ENCODE results near the gene TMEM244. TPM values are rescaled to one million over a fixed set of nuclear protein-coding genes. Genes with fewer than 3 reads are reported as not detected.
"Not testable (repeated sequence)": the region's sequence is repeated elsewhere in the genome, so short reads cannot be mapped to it uniquely, and the experiment has no call there.

The TMEM244 gene
- total RNA-seq, 2 experiments from 2014 or later: not detected

DNA sequence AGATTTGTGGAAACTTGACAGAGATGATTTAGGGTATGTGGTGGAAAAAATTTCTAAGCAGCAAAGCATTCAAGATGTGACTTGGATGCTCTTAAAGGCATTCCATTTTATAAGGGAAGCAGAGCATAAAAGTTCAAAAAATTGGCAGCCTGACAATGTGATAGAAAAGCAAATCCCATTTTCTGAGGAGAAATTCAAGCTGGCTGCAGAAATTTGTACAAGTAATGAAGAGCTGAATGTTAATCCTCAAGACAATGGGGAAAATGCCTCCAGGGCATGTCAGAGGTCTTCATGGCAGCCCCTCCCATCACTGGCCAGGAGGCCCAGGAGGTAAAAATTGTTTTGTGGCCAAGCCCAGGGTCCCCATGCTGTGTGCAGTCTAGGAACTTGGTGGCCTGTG lies 58.2 kb downstream of the TMEM244 start:
- H3K4me3 Mint-ChIP-seq; DNase-seq; H3K27me3 Mint-ChIP-seq; H3K4me1 Mint-ChIP-seq; POLR2A ChIA-PET; H3K27ac Mint-ChIP-seq; ATAC-seq; CTCF ChIA-PET; intact Hi-C loops (cut with DNase I, micrococcal nuclease); H3K9me3 Mint-ChIP-seq (ENCODE audit: low read depth); H3K36me3 Mint-ChIP-seq (ENCODE audit: low read depth): not testable (repeated sequence)

DNA sequence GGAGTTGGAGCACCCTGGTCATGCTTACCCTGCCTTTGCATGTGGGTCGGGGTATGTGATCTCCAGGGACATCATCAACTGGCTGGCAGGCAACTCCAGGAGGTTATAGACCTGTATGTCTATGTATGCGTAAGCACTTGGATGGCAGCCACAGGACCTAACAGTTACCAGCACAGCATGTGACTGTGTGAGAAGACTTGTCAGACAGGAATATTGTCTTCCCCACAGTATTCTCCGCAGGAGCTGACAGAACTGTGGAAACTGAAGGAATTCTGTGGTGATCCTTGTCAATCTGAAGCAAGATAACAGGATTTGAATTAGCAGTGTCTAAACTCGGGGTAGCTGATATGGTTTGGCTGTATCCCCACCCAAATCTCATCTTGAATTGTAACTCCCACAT lies 59.2 kb downstream of the TMEM244 start:
- Mint-ChIP-seq H3K4me1 (no peaks in the 10 kb centered on the region), H3K4me3 (no peak overlapping the region), H3K36me3 (ENCODE audit: low read depth) (no peaks in the 10 kb centered on the region), H3K27me3 (no peaks in the 10 kb centered on the region), H3K27ac (no peak overlapping the region), H3K9me3 (ENCODE audit: low read depth) (no peaks in the 10 kb centered on the region)
- ATAC-seq: no peak
- DNase-seq: no peak
- ChIA-PET POLR2A (interaction anchor here (0.5 kb wide), 1 partner anchor 586 kb away, joined by 3 read pairs; no protein-coding TSS in a partner anchor), CTCF (interaction anchor here (0.6 kb wide), 1 partner anchor 35 kb away, joined by 3 read pairs; no protein-coding TSS in a partner anchor)
- intact Hi-C loops (cut with DNase I, micrococcal nuclease): no loop called here

DNA sequence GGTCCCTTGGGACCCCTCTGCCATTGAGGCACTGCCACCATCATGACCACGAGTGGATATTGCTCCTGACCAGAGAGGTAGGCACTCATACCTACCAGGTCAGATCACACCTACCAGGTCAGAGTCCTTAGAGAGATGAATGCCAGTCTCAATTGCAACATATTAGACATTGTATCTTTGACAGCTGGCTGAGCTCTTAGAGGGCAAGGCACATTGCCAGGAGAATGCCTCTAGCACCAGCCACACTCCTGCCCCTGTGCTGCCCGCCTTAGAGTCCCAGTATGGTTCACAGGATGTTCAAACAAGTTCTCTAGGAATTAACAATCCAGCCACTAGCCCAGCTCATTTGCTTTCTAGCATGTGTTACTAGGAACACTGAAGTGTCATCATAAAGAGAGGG lies 65.9 kb downstream of the TMEM244 start:
- DNase-seq (no peak), ATAC-seq (no peak)
- no peak overlapping the region for H3K4me3 Mint-ChIP-seq
- intact Hi-C loops (cut with DNase I, micrococcal nuclease): no loop called here
- POLR2A ChIA-PET: no interaction called here
- CTCF ChIA-PET: interaction anchor here (0.5 to 1.9 kb wide), 2 partner anchors 197 to 296 kb away, joined by 3 to 5 read pairs; no protein-coding TSS in a partner anchor
- H3K27me3 Mint-ChIP-seq: peaks cover 6% of the 10 kb centered on the region
- no peaks in the 10 kb centered on the region for H3K9me3 Mint-ChIP-seq (ENCODE audit: low read depth)
- no peaks in the 10 kb centered on the region for H3K36me3 Mint-ChIP-seq (ENCODE audit: low read depth)
- H3K27ac Mint-ChIP-seq: no peak overlapping the region
- peaks cover 5% of the 10 kb centered on the region for H3K4me1 Mint-ChIP-seq

DNA sequence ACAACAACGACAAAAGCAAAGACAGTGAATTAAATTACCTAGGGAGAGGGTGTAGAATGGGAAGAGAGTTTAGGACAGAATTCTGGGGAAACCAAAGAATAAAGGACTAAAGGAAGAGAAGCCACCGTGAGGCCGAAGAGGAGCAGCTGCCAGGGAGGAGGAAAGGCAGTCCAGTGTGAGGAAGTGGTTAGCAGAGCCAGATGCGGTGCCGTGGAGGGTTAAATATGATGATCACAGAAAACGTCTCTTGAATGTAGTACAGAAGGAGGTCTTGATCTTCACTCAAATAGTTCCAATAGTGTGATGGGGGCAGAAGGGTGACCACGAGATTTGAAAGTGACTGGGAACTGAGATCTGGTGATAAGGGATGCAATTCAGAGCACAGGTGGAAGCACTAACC lies 67.7 kb downstream of the TMEM244 start:
- DNase-seq (no peak), ATAC-seq (no peak)
- Mint-ChIP-seq H3K4me1 (peaks cover 5% of the 10 kb centered on the region), H3K27ac (no peak overlapping the region), H3K4me3 (no peak overlapping the region), H3K9me3 (ENCODE audit: low read depth) (no peaks in the 10 kb centered on the region), H3K27me3 (peaks cover 6% of the 10 kb centered on the region), H3K36me3 (ENCODE audit: low read depth) (no peaks in the 10 kb centered on the region)
- intact Hi-C loops (cut with DNase I, micrococcal nuclease): no loop called here
- CTCF ChIA-PET: no interaction called here
- POLR2A ChIA-PET: no interaction called here

DNA sequence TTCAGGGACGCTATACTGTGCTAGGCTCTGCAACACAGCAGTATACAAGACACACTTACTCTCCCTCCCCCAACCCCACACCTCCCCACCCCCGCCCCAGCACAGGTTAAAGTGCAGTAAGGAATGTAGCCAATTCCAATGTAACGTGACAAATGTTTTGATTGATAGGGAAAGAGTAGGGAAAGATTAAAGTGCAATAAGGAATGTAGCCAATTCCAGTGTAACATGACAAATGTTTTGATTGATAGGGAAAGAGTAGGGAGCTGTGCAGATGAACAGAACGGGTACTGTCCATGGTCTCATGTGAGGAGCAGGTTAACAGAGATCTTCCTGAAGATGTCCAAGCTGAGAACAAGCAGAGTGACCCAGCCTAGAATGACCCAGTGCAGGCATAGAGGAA lies 69.1 kb downstream of the TMEM244 start:
- Mint-ChIP-seq H3K4me1 (peaks cover 5% of the 10 kb centered on the region), H3K9me3 (ENCODE audit: low read depth) (no peaks in the 10 kb centered on the region), H3K4me3 (no peak overlapping the region), H3K27me3 (peaks cover 6% of the 10 kb centered on the region), H3K36me3 (ENCODE audit: low read depth) (no peaks in the 10 kb centered on the region), H3K27ac (no peak overlapping the region)
- ChIA-PET POLR2A (interaction anchor here (0.6 kb wide), 1 partner anchor 12 kb away, joined by 5 read pairs; no protein-coding TSS in a partner anchor), CTCF (interaction anchor here (1.3 kb wide), 1 partner anchor 194 kb away, joined by 3 read pairs; no protein-coding TSS in a partner anchor)
- ATAC-seq (no peak), DNase-seq (no peak)
- intact Hi-C loops (cut with DNase I, micrococcal nuclease): no loop called here

DNA sequence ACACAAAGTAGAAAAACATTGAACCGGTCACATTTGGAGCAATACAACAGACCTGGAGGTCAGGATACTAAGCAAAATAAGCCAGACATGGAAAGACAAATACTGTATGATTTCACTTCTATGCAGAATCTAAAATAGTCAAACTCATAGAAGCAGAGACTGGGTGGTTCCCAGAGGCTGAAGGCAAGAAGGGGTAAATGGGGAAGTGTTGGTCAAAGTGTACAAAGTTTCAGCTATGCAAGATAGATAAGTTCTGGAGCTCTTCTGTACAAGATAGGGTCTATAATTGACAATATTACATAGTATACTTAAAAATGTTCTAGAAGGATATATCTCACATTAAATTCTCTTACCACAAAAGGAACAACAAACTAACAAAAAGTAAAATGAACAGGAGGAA lies 70.3 kb downstream of the TMEM244 start:
- Mint-ChIP-seq H3K27ac (no peak overlapping the region), H3K4me1 (peaks cover 5% of the 10 kb centered on the region)

DNA sequence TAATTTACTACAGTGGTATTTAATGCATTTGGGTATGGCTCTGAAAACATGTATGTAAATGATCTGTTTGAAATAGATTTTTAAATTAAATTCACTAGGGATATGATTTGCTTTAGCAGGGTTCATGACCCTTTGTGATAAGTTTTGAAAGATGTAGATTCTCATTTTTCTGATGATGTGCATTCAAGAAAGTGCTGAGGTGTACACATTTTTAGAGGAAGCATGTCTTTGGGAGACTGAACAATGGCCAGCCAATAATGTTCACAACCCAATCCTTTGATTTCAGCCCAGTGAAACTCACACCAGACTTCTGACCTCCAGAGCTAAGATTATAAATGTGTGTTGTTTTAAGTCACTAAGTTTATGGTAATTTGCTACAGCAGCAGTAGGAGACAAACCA lies 71.1 kb downstream of the TMEM244 start:
- no peak for ATAC-seq
- DNase-seq: no peak
- H3K27me3 Mint-ChIP-seq: peaks cover 5% of the 10 kb centered on the region
- ChIA-PET POLR2A (no interaction called here), CTCF (no interaction called here)
- H3K4me3 Mint-ChIP-seq: no peak overlapping the region
- peaks cover 5% of the 10 kb centered on the region for H3K4me1 Mint-ChIP-seq
- no peaks in the 10 kb centered on the region for H3K9me3 Mint-ChIP-seq (ENCODE audit: low read depth)
- intact Hi-C loops (cut with DNase I, micrococcal nuclease): no loop called here
- H3K36me3 Mint-ChIP-seq (ENCODE audit: low read depth): no peaks in the 10 kb centered on the region
- H3K27ac Mint-ChIP-seq: no peak overlapping the region

More for the DNA sequence above, 70.3 kb downstream of the TMEM244 start:
- Mint-ChIP-seq H3K36me3 (ENCODE audit: low read depth) (no peaks in the 10 kb centered on the region), H3K4me3 (no peak overlapping the region), H3K9me3 (ENCODE audit: low read depth) (no peaks in the 10 kb centered on the region), H3K27me3 (peaks cover 6% of the 10 kb centered on the region)
- no peak for ATAC-seq
- ChIA-PET POLR2A (no interaction called here), CTCF (interaction anchor here (0.7 to 0.8 kb wide), 2 partner anchors 24 to 302 kb away, joined by 3 read pairs; no protein-coding TSS in a partner anchor)
- intact Hi-C loops (cut with DNase I, micrococcal nuclease): no loop called here
- DNase-seq: no peak

DNA sequence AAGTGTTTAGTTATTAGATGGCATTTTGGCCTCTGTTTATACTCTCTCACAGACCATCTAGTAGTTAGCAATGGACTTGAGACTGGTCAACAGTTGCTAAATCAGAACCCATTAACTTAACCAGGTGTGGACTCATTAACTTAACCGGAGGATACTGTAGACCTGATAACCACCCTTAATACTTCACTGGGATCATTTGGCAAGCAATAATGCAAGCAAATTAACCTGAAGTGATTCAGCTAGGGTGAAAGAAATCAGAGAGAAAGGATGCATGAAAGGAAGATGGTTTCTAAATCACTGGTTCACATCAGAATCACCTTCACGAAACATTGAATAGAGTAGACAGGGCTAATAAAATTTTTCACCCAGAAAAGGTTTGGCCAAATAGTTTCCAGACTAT lies 73.3 kb downstream of the TMEM244 start:
- no peaks in the 10 kb centered on the region for H3K36me3 Mint-ChIP-seq (ENCODE audit: low read depth)
- DNase-seq (no peak), ATAC-seq (no peak)
- H3K27ac Mint-ChIP-seq: no peak overlapping the region
- H3K4me1 Mint-ChIP-seq: no peaks in the 10 kb centered on the region
- ChIA-PET POLR2A (no interaction called here), CTCF (interaction anchor here (3.7 kb wide), 1 partner anchor 13 kb away, joined by 15 read pairs; no protein-coding TSS in a partner anchor)
- H3K4me3 Mint-ChIP-seq: no peak overlapping the region
- H3K27me3 Mint-ChIP-seq: no peaks in the 10 kb centered on the region
- intact Hi-C loops (cut with DNase I, micrococcal nuclease): no loop called here
- no peaks in the 10 kb centered on the region for H3K9me3 Mint-ChIP-seq (ENCODE audit: low read depth)

DNA sequence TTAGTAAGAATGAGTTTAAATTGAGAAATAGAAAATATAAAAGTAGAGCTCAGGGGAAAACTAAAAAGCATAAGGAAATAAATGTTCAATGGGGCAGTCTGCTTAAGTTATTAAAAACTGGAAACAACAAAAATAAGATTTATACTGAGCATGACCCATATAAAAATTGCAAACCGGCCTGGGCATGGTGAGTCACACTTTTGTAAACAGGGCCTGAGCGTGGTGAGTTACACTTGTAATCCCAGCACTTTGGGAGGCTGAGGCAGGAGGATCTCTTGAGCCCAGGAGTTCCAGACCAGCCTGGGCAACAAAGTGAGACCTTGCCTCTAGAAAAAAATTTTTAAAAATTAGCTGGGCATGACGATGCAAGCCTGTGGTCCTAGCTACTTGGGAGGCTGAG lies 74.6 kb downstream of the TMEM244 start:
- Mint-ChIP-seq H3K27ac (no peak overlapping the region), H3K36me3 (ENCODE audit: low read depth) (no peaks in the 10 kb centered on the region), H3K9me3 (ENCODE audit: low read depth) (no peaks in the 10 kb centered on the region), H3K4me3 (no peak overlapping the region), H3K4me1 (no peaks in the 10 kb centered on the region), H3K27me3 (no peaks in the 10 kb centered on the region)
- ChIA-PET CTCF (interaction anchor here (0.6 to 3.7 kb wide), 3 partner anchors 9 to 14 kb away, joined by 3 to 15 read pairs (median 3); no protein-coding TSS in a partner anchor), POLR2A (no interaction called here)
- DNase-seq (no peak), ATAC-seq (no peak)
- intact Hi-C loops (cut with DNase I, micrococcal nuclease): no loop called here

DNA sequence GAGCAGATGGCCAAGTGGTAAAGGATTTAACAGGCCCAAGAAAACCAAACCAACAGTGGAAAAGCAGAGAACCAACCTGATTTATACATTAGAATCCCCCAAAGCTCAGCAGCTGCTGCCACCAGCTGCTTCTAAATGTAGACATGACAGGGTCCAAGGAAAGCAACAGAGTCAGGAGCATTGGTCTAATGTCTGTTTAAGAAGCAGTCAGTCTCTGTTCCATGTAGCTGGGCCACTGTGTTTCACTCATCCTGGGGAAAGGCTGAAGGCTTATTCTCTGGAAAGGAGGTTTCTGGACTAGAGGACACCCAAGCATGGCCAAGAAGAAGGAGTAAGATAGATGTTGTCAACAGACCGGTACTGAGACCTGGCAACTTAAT lies 75.4 kb downstream of the TMEM244 start:
- ATAC-seq: no peak
- Mint-ChIP-seq H3K27ac (no peak overlapping the region), H3K4me3 (no peak overlapping the region), H3K9me3 (ENCODE audit: low read depth) (no peaks in the 10 kb centered on the region), H3K27me3 (no peaks in the 10 kb centered on the region), H3K4me1 (no peaks in the 10 kb centered on the region), H3K36me3 (ENCODE audit: low read depth) (no peaks in the 10 kb centered on the region)
- intact Hi-C loops (cut with DNase I, micrococcal nuclease): no loop called here
- ChIA-PET CTCF (interaction anchor here (1.4 to 3.7 kb wide), 2 partner anchors 11 to 19 kb away, joined by 4 to 15 read pairs; no protein-coding TSS in a partner anchor), POLR2A (no interaction called here)
- DNase-seq: no peak

DNA sequence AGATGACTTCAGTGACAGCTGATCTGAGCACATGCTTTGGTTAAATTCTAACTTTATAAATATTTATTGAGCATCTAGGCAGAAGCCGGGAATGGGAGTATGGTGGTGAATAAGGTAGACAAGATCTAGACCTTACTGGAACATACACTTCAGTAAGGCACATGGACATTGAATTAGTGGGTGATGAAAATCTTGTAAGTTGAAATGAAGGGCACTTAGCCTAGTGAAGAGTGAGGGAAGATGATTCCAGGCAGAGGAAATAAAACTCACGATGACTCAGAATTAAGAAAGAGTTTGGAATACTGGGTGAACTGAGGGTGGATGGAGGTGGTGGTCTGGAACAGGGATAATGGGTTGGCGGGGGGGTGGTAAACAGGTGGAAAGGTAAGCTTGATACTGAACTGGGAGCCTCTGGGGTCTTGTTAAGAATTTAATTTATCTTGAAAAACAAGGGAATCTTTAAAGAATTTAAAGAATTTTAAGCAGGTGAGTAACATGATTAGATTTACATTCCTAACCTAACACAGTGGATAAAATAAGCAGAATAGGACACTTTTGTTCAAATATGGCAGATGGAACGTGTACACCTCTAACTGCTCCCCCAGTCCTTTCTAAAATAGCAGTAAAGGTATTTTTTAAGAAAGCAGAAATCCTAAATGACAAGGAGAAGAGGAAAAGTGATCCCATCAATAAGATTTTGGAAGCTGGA lies 75.9 kb downstream of the TMEM244 start:
- DNase-seq: no peak
- no peaks in the 10 kb centered on the region for H3K36me3 Mint-ChIP-seq (ENCODE audit: low read depth)
- H3K27ac Mint-ChIP-seq: no peak overlapping the region
- POLR2A ChIA-PET: no interaction called here
- H3K4me3 Mint-ChIP-seq: no peak overlapping the region
- H3K27me3 Mint-ChIP-seq: no peaks in the 10 kb centered on the region
- no peaks in the 10 kb centered on the region for H3K9me3 Mint-ChIP-seq (ENCODE audit: low read depth)
- ATAC-seq: no peak
- CTCF ChIA-PET: interaction anchor here (1.4 to 3.7 kb wide), 2 partner anchors 10 to 18 kb away, joined by 4 to 15 read pairs; no protein-coding TSS in a partner anchor
- intact Hi-C loops (cut with DNase I, micrococcal nuclease): no loop called here
- no peaks in the 10 kb centered on the region for H3K4me1 Mint-ChIP-seq
